Central memory CD8-positive, alpha-beta T cell (primary cell): Measurements from ENCODE around the gene POLR2B.

ENCODE experiments used
- ATAC-seq: fragments of 150-1000 bp; cut with Tn5 transposase; replicated peaks from 2 replicates; pipeline ENCODE4 v1.10.0; 2022; ENCODE audit warnings: mild to moderate bottlenecking, moderate FRiP score, moderate number of reproducible peaks; ENCODE audit not compliant: poor library complexity, severe bottlenecking; ENCODE audit errors: extremely low read depth
- DNase-seq, 2 donors: peaks; one replicate each; pipeline ENCODE4 v3.0.0; 2021; ENCODE audit warnings: low spot score in 2 of 2
- H3K27ac Mint-ChIP-seq: one replicate; pipeline ENCODE4 v1.8.0; 2022; ENCODE audit warnings: low read depth, mild to moderate bottlenecking, moderate library complexity, mixed read lengths
- H3K27me3 Mint-ChIP-seq: one replicate; pipeline ENCODE4 v1.8.0; 2022; ENCODE audit warnings: mixed read lengths
- H3K36me3 Mint-ChIP-seq: one replicate; pipeline ENCODE4 v1.8.0; 2022; ENCODE audit warnings: mild to moderate bottlenecking, moderate library complexity, mixed read lengths; ENCODE audit not compliant: insufficient read depth
- H3K4me1 Mint-ChIP-seq: one replicate; pipeline ENCODE4 v1.8.0; 2022; ENCODE audit warnings: mixed read lengths
- H3K4me3 Mint-ChIP-seq: one replicate; pipeline ENCODE4 v1.8.0; 2022; ENCODE audit warnings: mild to moderate bottlenecking, moderate library complexity, mixed read lengths
- H3K9me3 Mint-ChIP-seq: one replicate; pipeline ENCODE4 v1.8.0; 2022; ENCODE audit warnings: mixed read lengths

Gene POLR2B

DNA sequence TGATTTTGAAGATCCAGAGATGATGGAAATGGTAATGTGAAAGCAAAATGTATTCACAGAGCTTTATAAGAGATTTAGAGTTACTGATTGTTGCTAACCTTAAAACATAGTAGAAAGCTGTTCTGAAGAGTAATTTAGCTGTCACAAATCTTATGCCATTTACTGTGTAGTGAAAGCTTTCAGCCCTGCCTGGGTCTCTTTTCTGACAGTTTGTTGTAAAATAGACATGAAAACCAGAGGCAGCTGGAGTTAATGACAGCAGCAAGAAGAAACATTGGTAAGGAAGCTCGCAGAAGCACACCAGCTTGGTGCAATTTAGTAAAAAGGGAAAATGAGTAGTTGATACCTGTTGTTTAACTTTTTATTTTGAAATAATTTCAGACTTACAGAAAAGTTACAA lies 21.1 kb downstream of the POLR2B start:
- H3K4me3 Mint-ChIP-seq, result no peak overlapping the region
- H3K9me3 Mint-ChIP-seq, result no peaks in the 10 kb centered on the region
- peaks cover 6% of the 10 kb centered on the region for H3K4me1 Mint-ChIP-seq
- ATAC-seq (no peak), DNase-seq (no peak)
- no peaks in the 10 kb centered on the region for H3K27me3 Mint-ChIP-seq
- peaks cover 77% of the 10 kb centered on the region for H3K36me3 Mint-ChIP-seq
- H3K27ac Mint-ChIP-seq, result no peak overlapping the region

DNA sequence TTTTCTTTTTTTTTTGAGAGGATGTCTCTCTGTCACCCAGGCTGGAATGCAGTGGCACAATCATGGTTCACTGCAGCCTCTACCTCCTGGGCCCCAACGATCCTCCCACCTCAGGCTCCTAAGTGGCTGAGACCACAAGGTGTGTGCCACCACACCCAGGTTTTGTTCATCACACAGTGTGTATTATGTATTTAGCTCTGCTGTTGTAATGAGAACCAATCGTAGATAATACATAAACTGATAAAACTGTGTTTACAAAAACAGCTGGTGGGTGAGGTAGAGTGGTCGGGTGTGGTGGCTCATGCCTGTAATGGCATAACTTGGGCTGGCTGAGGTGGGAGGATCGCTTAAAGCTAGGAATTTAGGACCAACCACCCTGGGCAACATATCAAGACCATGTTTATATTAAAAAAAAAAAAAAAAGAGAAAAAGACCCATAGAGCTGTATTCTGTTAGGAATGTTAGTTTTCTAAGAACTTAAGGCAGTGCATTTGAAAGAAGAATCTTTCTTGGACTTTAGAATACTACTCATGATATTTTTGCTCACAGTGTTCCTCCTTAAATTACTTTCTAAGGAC lies 34.9 kb downstream of the POLR2B start:
- Mint-ChIP-seq H3K27ac (no peak overlapping the region), H3K9me3 (no peaks in the 10 kb centered on the region), H3K36me3 (peaks cover 80% of the 10 kb centered on the region), H3K4me3 (no peak overlapping the region), H3K27me3 (no peaks in the 10 kb centered on the region), H3K4me1 (peaks cover 19% of the 10 kb centered on the region)
- ATAC-seq (no peak), DNase-seq (no peak)

- no peaks in the 10 kb centered on the region for H3K27me3 Mint-ChIP-seq
- peaks cover 79% of the 10 kb centered on the region for H3K36me3 Mint-ChIP-seq
- H3K27ac Mint-ChIP-seq, result no peak overlapping the region
- peaks cover 12% of the 10 kb centered on the region for H3K4me1 Mint-ChIP-seq
- H3K9me3 Mint-ChIP-seq, result no peaks in the 10 kb centered on the region
- no peak for ATAC-seq
- H3K4me3 Mint-ChIP-seq, result no peak overlapping the region
- DNase-seq, result no peak
Measured at GRCh38 chr4:57018980-57019379, 40.3 kb downstream of the POLR2B start.

- H3K36me3 Mint-ChIP-seq, result peaks cover 79% of the 10 kb centered on the region
Measured at GRCh38 chr4:57020467-57021101, 41.9 kb downstream of the POLR2B start.

GRCh38 chr4:57023104-57023503 lies 44.4 kb downstream of the POLR2B start:
- no peak overlapping the region for H3K4me3 Mint-ChIP-seq
- DNase-seq, result no peak
- no peaks in the 10 kb centered on the region for H3K27me3 Mint-ChIP-seq
- peak overlapping the region; percentile 13 for H3K27ac Mint-ChIP-seq
- peaks cover 6% of the 10 kb centered on the region for H3K4me1 Mint-ChIP-seq
- H3K36me3 Mint-ChIP-seq, result peaks cover 80% of the 10 kb centered on the region
- no peaks in the 10 kb centered on the region for H3K9me3 Mint-ChIP-seq
- no peak for ATAC-seq

More at GRCh38 chr4:57020467-57021101, 41.9 kb downstream of the POLR2B start:
- Mint-ChIP-seq H3K27me3 (no peaks in the 10 kb centered on the region), H3K4me1 (peaks cover 12% of the 10 kb centered on the region), H3K27ac (no peak overlapping the region), H3K4me3 (no peak overlapping the region), H3K9me3 (no peaks in the 10 kb centered on the region)
- ATAC-seq (no peak), DNase-seq (no peak)

- H3K36me3 Mint-ChIP-seq, result peaks cover 21% of the 10 kb centered on the region
- peaks cover 20% of the 10 kb centered on the region for H3K27me3 Mint-ChIP-seq
- H3K4me1 Mint-ChIP-seq, result no peaks in the 10 kb centered on the region
- ATAC-seq, result no peak
- H3K4me3 Mint-ChIP-seq, result no peak overlapping the region
- H3K27ac Mint-ChIP-seq, result no peak overlapping the region
- no peak for DNase-seq
- no peaks in the 10 kb centered on the region for H3K9me3 Mint-ChIP-seq
Measured at GRCh38 chr4:57034520-57034919, 55.8 kb downstream of the POLR2B start.

DNA sequence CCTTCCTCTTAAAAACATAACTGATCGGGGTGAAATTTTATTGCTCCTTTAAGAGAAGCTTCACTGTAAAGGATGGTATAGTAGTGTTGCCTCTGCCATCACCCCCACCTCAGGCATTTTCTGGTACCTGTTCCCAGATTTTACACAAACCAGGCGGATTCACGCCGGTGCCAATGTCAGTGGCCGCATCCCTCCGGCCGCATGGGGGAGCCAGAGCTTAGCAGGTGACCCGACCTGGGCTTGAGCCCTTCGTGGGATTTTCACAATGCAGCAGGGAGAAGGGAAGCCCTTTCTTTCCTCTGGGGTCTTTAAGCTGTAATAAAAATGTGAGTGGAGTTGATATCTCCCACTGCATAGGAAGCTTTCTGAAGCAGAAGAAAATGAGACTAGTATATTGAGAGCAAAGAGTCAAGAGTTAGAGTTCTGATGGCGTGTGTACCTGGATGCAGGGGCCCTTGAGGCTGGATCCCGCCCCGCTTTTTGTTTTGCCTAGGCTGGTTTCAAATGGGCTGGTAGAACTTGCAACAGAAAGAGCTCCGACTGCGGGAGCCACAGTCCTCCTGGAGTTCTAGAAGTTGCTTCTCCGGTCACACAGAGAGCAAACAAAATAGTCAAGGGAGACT lies 59.4 kb downstream of the POLR2B start:
- H3K27me3 Mint-ChIP-seq, result peaks cover 40% of the 10 kb centered on the region
- DNase-seq, result no peak
- H3K27ac Mint-ChIP-seq, result no peak overlapping the region
- H3K36me3 Mint-ChIP-seq, result no peaks in the 10 kb centered on the region
- no peak overlapping the region for H3K4me3 Mint-ChIP-seq
- H3K9me3 Mint-ChIP-seq, result no peaks in the 10 kb centered on the region
- ATAC-seq, result no peak
- H3K4me1 Mint-ChIP-seq, result no peaks in the 10 kb centered on the region

DNA sequence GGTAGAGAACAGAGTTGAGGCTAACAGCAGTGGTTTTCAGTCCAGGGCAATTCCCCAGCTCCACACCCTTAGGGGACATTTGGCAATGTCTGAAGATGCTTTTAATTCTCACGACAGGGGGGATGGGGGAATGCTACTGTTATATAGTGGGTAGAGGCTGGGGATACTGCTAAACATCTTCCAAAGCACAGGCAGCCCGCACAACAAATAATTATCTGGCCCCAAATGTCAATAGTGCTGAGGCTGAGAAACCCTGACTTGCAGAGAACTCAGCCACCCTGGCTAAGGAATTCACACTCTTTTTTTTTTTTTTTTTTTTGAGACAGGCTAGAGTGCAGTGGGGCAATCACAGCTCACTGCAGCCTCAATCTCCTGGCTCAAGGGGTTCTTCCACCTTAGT lies 60.6 kb downstream of the POLR2B start:
- H3K4me1 Mint-ChIP-seq, result no peaks in the 10 kb centered on the region
- no peak overlapping the region for H3K4me3 Mint-ChIP-seq
- ATAC-seq, result no peak
- no peak for DNase-seq
- no peaks in the 10 kb centered on the region for H3K36me3 Mint-ChIP-seq
- H3K27me3 Mint-ChIP-seq, result peaks cover 40% of the 10 kb centered on the region
- H3K27ac Mint-ChIP-seq, result no peak overlapping the region
- H3K9me3 Mint-ChIP-seq, result no peaks in the 10 kb centered on the region

DNA sequence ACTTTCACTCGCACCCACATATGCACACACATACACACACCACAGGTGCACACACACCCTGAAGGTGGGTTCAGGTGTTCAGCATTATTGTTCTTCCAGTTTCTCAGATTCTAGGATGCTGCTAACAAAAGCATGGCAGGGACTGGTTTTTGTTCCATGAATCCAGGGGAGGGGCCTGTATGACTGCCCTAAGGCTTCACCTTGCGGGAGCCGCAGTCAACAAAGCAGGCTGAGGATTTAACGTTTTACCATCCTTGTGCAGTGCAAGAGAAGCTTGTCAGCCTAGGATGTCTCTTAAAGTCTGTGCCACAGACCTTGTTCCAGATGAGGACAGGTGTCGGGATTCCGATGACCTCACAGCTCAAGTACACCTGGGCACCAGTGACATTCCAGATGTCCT lies 61.8 kb downstream of the POLR2B start:
- DNase-seq (no peak), ATAC-seq (no peak)
- Mint-ChIP-seq H3K9me3 (no peaks in the 10 kb centered on the region), H3K27ac (no peak overlapping the region), H3K36me3 (no peaks in the 10 kb centered on the region), H3K4me1 (no peaks in the 10 kb centered on the region), H3K4me3 (no peak overlapping the region), H3K27me3 (peaks cover 40% of the 10 kb centered on the region)

- H3K36me3 Mint-ChIP-seq, result no peaks in the 10 kb centered on the region
- ATAC-seq (no peak), DNase-seq (no peak)
- peaks cover 43% of the 10 kb centered on the region for H3K27me3 Mint-ChIP-seq
- H3K27ac Mint-ChIP-seq, result no peak overlapping the region
- H3K4me1 Mint-ChIP-seq, result no peaks in the 10 kb centered on the region
- no peaks in the 10 kb centered on the region for H3K9me3 Mint-ChIP-seq
- H3K4me3 Mint-ChIP-seq, result no peak overlapping the region
Measured at GRCh38 chr4:57041020-57041419, 62.3 kb downstream of the POLR2B start.

GRCh38 chr4:57042711-57043169 lies 64.0 kb downstream of the POLR2B start:
- no peaks in the 10 kb centered on the region for H3K9me3 Mint-ChIP-seq
- H3K4me3 Mint-ChIP-seq, result no peak overlapping the region
- no peak overlapping the region for H3K27ac Mint-ChIP-seq
- ATAC-seq (no peak), DNase-seq (no peak)
- no peaks in the 10 kb centered on the region for H3K4me1 Mint-ChIP-seq
- no peaks in the 10 kb centered on the region for H3K36me3 Mint-ChIP-seq
- H3K27me3 Mint-ChIP-seq, result peaks cover 56% of the 10 kb centered on the region

GRCh38 chr4:57043347-57044251 lies 64.9 kb downstream of the POLR2B start:
- no peaks in the 10 kb centered on the region for H3K9me3 Mint-ChIP-seq
- no peaks in the 10 kb centered on the region for H3K36me3 Mint-ChIP-seq
- H3K4me3 Mint-ChIP-seq, result no peak overlapping the region
- H3K4me1 Mint-ChIP-seq, result no peaks in the 10 kb centered on the region
- ATAC-seq, result no peak
- DNase-seq, result no peak
- H3K27me3 Mint-ChIP-seq, result peaks cover 48% of the 10 kb centered on the region
- no peak overlapping the region for H3K27ac Mint-ChIP-seq
